Stomach (tissue), 9 donors: ENCODE measurements around the gene MAG. TPM values are rescaled to one million over a fixed set of nuclear protein-coding genes. Genes with fewer than 3 reads are reported as not detected.

Source experiments
- DNase-seq, 2 donors: peaks; one replicate each; pipeline versions ENCODE4 v3.0.0 to v3.0.0-alpha.2; 2013 to 2019
- H3K27ac ChIP-seq, 5 donors: fragments of 200-600 bp in 4 of 5; sonication (generic) in 4 of 5; one replicate each; pipeline ENCODE4 v1.5.1; 2013 to 2019; ENCODE audit warnings: mild to moderate bottlenecking in 1 of 5, moderate library complexity in 1 of 5
- H3K27me3 ChIP-seq, 3 donors: fragments of 200-600 bp; sonication (generic); one replicate each; pipeline ENCODE4 v1.5.1; 2017 to 2019; ENCODE audit warnings: mixed run types in 1 of 3
- H3K36me3 ChIP-seq, 4 donors: fragments of 200-600 bp; sonication (generic); 1 replicate in 3 of 4; 2 replicates in 1 of 4; pipeline ENCODE4 v1.5.1; 2016 to 2019
- H3K4me1 ChIP-seq, 4 donors: fragments of 200-600 bp; sonication (generic); one replicate each; pipeline ENCODE4 v1.5.1; 2016 to 2019
- H3K4me3 ChIP-seq, 4 donors: fragments of 200-600 bp; sonication (generic) in 3 of 4; one replicate each; pipeline ENCODE4 v1.5.1; 2016 to 2019; ENCODE audit warnings: mild to moderate bottlenecking in 1 of 4
- H3K9me3 ChIP-seq, 4 donors: fragments of 200-600 bp; sonication (generic); one replicate each; pipeline ENCODE4 v1.5.1; 2016 to 2019
- EP300 ChIP-seq: sonication (generic); formaldehyde crosslinking; IDR thresholded peaks from one replicate; pipeline ENCODE4 v1.6.1; 2017; ENCODE audit warnings: antibody characterized with exemption
- POLR2A ChIP-seq, 4 donors: fragments of 450-650 bp; IDR thresholded peaks; one replicate each; pipeline ENCODE4 v1.6.1; 2016; ENCODE audit warnings: antibody characterized with exemption in 4 of 4, control low read depth in 2 of 4, mild to moderate bottlenecking in 1 of 4, moderate library complexity in 1 of 4
- POLR2AphosphoS5 ChIP-seq, 3 donors: sonication (generic); formaldehyde crosslinking; IDR thresholded peaks; one replicate each; pipeline ENCODE4 v1.6.1; 2016; ENCODE audit warnings: antibody characterized with exemption in 3 of 3
- WGBS, 5 donors: extraction: QIAGEN DNeasy Blood & Tissue Kit in 3 of 5; methylation state at CpG; one replicate each; pipeline versions ENCODE4 v1.1.5 to v1.1.7; 2013 to 2018; 5-methylcytosine and 5-hydroxymethylcytosine counted together
- intact Hi-C: fragments of 100-400 bp; cut with DNase I; formaldehyde crosslinking; loops from one replicate; pipeline ENCODE4 v1.15.1; 2023; ENCODE audit warnings: low total_unique reads
- polyA plus RNA-seq, 3 donors: library from polyadenylated mRNA; stranded (reverse); fragments of 200-250 nt; gene quantifications; one replicate each; pipeline ENCODE4 v1.2.3, GENCODE V29; 2013
- total RNA-seq, 5 donors: library from RNA; depleted of rRNA; stranded (reverse); fragments of >200 nt; gene quantifications; one replicate each; pipeline versions ENCODE4 v1.1.0 to v1.2.3, GENCODE V29; 2014 to 2016
- TF ChIP-seq, protein P1 (sequence below), 7 experiments: fragments of 450-650 bp in 4 of 7; fragments of 200-600 bp in 3 of 7; sonication (generic) in 3 of 7; IDR thresholded peaks; one replicate each; pipeline ENCODE4 v1.5.1; 2016 to 2019; ENCODE audit warnings: antibody characterized with exemption in 7 of 7, control low read depth in 2 of 7, mild to moderate bottlenecking in 1 of 7
- donor health status: healthy with polysubstance abuse.
- donor health status: Bipolar disorder and iron deficiency.
- donor health status: healthy.

MAG gene
- total and polyA plus RNA-seq, 8 donors, result 0.05 to 5.5 (median 0.73) TPM; not detected in 5

DNA sequence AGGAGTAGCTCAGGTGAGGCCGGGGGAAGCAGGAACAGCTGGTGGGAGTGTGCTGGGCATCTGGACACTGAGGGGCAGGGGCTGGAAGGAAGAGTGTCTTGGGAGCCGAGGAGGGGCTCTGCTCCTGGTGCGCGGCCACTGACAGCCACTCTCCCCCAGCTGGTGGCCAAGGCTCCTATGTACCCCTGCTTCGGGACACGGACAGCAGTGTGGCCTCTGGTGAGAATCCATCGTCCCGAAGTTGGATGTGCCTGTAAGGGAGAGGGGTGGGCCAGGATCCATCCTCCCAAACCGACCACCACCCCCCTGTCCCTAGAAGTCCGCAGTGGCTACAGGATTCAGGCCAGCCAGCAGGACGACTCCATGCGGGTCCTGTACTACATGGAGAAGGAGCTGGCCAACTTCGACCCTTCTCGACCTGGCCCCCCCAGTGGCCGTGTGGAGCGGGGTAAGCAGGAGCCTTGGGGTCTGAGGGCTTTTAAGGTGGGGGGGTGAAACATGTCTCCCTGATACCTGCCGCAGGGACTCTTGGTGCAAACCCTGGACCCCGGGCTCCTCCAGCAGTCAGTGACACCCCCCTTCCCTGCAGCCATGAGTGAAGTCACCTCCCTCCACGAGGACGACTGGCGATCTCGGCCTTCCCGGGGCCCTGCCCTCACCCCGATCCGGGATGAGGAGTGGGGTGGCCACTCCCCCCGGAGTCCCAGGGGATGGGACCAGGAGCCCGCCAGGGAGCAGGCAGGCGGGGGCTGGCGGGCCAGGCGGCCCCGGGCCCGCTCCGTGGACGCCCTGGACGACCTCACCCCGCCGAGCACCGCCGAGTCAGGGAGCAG lies 25.2 kb upstream of the MAG start:
- Histone ChIP-seq H3K27ac (peak overlapping the region; percentile 93 to 96 (median 95)), H3K36me3 (peaks cover 16 to 61% (median 31%) of the 10 kb centered on the region in 4 donors), H3K4me3 (peak overlapping the region; percentile 66 to 84 (median 75)), H3K9me3 (no peaks in the 10 kb centered on the region), H3K4me1 (peaks cover 19 to 71% (median 60%) of the 10 kb centered on the region in 4 donors), H3K27me3 (no peaks in the 10 kb centered on the region)
- TF ChIP-seq POLR2A (IDR thresholded peaks at IDR 0.05) (no peak), POLR2AphosphoS5 (IDR thresholded peaks at IDR 0.05) (no peak), EP300 (no peak)
- TF ChIP-seq, protein P1, sequence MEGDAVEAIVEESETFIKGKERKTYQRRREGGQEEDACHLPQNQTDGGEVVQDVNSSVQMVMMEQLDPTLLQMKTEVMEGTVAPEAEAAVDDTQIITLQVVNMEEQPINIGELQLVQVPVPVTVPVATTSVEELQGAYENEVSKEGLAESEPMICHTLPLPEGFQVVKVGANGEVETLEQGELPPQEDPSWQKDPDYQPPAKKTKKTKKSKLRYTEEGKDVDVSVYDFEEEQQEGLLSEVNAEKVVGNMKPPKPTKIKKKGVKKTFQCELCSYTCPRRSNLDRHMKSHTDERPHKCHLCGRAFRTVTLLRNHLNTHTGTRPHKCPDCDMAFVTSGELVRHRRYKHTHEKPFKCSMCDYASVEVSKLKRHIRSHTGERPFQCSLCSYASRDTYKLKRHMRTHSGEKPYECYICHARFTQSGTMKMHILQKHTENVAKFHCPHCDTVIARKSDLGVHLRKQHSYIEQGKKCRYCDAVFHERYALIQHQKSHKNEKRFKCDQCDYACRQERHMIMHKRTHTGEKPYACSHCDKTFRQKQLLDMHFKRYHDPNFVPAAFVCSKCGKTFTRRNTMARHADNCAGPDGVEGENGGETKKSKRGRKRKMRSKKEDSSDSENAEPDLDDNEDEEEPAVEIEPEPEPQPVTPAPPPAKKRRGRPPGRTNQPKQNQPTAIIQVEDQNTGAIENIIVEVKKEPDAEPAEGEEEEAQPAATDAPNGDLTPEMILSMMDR (IDR thresholded peaks at IDR 0.05), result no peak
- peak in 1 of 2 donors; percentile 54 for DNase-seq
- 34 to 74% (median 36%) methylated on average over 8 to 39 of the region's 39 CpGs for WGBS, 5 donors
- intact Hi-C loops, result loop anchor here (10.0 kb wide), 1 partner anchor 122 kb away; the partner anchor contains the start of gene FXYD7

DNA sequence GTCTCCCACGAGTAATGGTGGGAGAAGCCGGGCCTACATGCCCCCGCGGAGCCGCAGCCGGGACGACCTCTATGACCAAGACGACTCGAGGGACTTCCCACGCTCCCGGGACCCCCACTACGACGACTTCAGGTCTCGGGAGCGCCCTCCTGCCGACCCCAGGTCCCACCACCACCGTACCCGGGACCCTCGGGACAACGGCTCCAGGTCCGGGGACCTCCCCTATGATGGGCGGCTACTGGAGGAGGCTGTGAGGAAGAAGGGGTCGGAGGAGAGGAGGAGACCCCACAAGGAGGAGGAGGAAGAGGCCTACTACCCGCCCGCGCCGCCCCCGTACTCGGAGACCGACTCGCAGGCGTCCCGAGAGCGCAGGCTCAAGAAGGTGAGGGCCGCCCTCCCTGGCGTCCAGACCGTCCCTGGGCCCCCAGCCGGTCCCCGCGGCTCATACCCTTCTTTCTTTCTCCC lies 24.6 kb upstream of the MAG start:
- Histone ChIP-seq H3K27me3 (no peaks in the 10 kb centered on the region), H3K4me3 (peak overlapping the region; percentile 66 to 84 (median 75)), H3K4me1 (peaks cover 17 to 71% (median 57%) of the 10 kb centered on the region in 4 donors), H3K27ac (peak overlapping the region; percentile 93 to 96 (median 95)), H3K36me3 (peaks cover 22 to 61% (median 36%) of the 10 kb centered on the region in 4 donors), H3K9me3 (no peaks in the 10 kb centered on the region)
- intact Hi-C loops, result loop anchor here (10.0 kb wide), 1 partner anchor 123 kb away; the partner anchor contains the start of gene FXYD7
- TF ChIP-seq, protein P1 (IDR thresholded peaks at IDR 0.05), result peak in 1 of 7 experiments; percentile 8
- no peak for TF ChIP-seq POLR2AphosphoS5 (IDR thresholded peaks at IDR 0.05)
- DNase-seq, result peak in 1 of 2 donors; percentile 74
- WGBS, 5 donors, result 0 to 2% (median 1%) methylated on average over 19 to 40 of the region's 40 CpGs

- intact Hi-C loops, result loop anchor here (10.0 kb wide), 1 partner anchor 123 kb away; the partner anchor contains the start of gene FXYD7
- 0 to 1% (median 0%) methylated on average over 39 to 100 of the region's 100 CpGs for WGBS, 5 donors
- Histone ChIP-seq H3K9me3 (no peaks in the 10 kb centered on the region), H3K27ac (peak overlapping the region; percentile 93 to 96 (median 95)), H3K27me3 (no peaks in the 10 kb centered on the region), H3K4me3 (peak overlapping the region; percentile 66 to 84 (median 75)), H3K4me1 (peaks cover 17 to 71% (median 53%) of the 10 kb centered on the region in 4 donors), H3K36me3 (peaks cover 22 to 61% (median 40%) of the 10 kb centered on the region in 4 donors)
- TF ChIP-seq POLR2AphosphoS5 (IDR thresholded peaks at IDR 0.05) (peak in 2 of 3 donors; percentile 47 to 54), POLR2A (IDR thresholded peaks at IDR 0.05) (no peak), EP300 (no peak)
- TF ChIP-seq, protein P1 (IDR thresholded peaks at IDR 0.05), result no peak
- peak; percentile 78 to 94 for DNase-seq
These were observed 24.0 kb upstream of the MAG start for GRCh38 chr19:35267818-35268535.
